DMS53 treated with DMSO at 0.1 percent for 48 hours (cell line): Measurements from ENCODE around the gene KRTAP2-1.
A peak's percentile ranks its signal among the peaks of the same experiment; 100 is the strongest.
"Not testable (repeated sequence)": the region's sequence is repeated elsewhere in the genome, so short reads cannot be mapped to it uniquely, and the experiment has no call there.

ENCODE experiments used
- DNase-seq: peaks from one replicate; lab custom pipeline; 2025; ENCODE audit not compliant: unreplicated experiment; lab: John Stamatoyannopoulos, UW

Gene KRTAP2-1

DNA sequence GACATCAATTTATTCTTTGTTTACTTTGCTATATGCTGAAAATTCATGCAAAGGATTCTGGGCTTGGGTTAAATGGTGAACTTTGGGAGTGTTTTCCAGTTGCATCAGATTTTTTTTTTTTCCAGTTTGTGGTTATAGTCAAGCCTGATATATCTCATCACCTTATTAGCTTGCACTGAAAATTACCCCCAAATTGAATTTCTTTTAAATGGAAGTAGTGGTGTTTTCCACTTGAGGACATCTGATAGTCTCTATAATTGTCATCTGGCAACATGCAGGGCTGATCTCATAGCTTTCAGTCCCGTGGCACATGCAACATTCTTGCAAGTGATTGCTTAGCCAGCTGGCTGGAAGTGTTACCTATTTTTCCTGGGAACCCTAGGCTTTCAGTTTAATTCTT, 33.5 kb downstream of the KRTAP2-1 start:
- DNase-seq, result no peak

DNA sequence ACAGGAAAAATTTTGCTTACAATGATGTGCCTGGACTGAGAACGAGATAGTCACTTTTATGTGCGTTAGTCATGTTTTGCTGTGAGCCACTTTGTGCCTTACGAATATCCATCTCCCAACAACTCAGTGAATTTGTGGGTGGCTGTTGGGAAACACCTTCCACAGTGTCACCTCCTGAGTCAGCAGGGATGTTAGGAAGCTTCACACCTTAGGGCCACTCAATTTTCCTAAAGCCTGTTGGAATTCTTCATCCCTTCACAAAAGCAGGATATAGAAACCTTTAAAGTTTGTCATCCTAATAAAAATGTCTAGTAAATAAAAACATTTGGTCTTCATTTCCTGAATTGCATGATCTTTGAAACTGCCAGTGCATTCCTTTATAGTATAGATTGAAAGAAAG, 33.9 kb downstream of the KRTAP2-1 start:
- no peak for DNase-seq

DNA sequence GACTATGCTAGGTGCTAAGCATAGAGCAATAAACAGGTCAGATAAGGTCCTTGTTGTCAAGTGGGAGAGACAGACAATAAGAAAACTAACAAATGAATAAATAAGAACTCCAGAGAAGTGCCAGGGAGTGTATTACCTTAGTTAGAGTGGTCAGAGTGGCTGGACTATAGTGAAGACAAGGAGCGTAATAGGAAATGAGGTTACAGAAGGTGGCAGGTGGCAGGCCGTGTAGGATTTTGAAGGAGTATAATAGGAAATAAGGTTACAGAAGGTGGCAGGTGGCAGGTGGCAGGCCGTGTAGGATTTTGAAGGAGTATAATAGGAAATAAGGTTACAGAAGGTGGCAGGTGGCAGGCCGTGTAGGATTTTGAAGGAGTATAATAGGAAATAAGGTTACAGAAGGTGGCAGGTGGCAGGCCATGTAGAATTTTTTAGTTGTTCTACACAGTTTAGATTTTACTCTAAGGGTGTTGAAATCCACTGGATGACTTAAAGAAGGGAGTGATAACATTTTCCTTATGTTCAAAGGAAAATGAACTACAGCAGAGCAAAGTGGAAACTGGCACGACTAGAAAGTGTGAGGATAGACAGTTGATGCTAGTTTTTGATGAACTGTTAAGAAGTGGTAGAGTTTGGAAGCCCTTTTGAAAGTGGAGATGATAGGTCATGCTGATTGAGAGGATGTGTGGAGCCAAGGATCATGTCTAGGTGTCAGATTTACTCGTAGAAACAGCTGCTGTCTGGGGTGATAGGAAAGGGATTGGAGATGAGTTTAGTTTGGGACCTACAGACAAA, 34.6 kb downstream of the KRTAP2-1 start:
- peak; percentile 19 for DNase-seq

DNA sequence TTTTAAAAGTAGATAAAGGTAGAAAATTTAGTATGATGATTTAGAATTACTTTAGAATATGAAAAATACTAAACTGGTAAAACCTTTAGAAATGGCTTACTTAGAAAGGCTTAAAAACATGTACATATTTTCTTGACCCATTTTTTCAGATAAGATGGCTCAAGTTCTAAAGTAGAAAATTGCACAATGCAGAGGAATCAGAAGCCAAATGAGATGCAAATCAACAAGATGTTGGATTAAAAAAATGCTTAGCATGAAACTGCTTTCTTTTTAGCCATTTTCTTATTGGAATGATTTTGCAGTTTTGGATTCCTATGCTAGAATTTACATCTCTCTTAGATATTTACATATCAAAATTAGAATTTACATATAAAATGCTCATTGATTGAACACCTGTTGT, 36.7 kb downstream of the KRTAP2-1 start:
- no peak for DNase-seq

DNA sequence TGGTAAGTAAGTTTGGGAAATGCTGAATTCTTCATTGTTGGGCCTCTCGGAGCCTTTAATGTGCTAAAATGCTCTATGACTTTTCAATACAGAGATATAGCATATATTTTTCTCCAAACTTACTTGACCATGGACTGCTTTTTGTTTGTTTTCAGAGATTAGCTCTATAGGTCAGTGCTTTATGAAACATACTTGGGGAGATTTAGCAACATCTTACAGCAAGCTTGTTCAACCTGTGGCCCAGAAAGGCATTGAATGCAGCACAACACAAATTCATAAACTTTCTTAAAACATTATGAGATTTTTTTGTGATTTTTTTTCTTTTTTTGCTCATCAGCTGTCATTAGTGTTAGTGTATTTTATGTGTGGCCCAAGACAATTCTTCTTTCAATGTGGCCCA, 37.2 kb downstream of the KRTAP2-1 start:
- no peak for DNase-seq

DNA sequence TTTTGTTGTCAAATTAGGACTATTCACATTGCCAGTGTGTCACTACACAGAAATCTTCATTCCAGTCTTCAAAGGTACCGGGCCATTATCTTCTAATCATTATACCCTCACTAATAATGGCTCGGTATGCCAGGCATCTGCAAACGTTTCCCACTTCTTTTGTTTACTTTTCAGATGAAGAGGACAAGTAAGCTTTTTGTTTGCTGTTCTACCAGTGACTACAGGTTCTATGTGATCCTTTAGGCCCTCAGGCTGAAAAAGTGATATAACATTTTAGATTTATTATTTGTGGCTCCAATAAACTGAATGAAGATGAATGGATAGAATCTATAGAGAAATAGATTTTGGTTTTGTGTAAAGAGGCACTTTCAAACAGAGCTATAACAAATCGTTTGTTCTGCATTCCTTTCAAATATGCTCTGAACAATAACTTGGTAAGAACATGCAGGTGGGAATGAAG, 37.8 kb downstream of the KRTAP2-1 start:
- peak; percentile 54 for DNase-seq

DNA sequence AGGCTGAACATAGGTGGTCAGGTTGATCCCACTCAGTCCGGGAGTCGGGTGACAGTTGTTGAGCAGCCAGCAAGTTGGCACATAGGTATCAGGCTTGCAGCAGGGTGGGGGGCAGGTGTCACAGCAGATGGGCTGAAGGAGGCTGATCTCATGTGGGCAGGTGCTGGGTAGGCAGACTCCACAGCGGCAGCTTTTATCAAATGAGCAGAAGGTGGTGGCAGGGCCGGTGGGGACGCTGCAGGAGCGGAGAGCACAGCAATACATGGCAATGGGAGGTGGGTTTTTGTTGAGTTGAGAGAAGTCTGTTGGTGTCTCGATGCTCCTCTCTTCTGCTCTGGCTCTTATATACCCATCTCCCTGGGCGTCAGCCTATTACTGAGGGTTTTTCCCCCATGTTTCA, 38.3 kb downstream of the KRTAP2-1 start, which contains the start of gene KRTAP3-1:
Gene KRTAP3-1 (minus strand): TSS at position 318 of the 400 bp plus-strand sequence. CDS start 54 bp downstream, at position 264.
- DNase-seq, result peak; percentile 60

DNA sequence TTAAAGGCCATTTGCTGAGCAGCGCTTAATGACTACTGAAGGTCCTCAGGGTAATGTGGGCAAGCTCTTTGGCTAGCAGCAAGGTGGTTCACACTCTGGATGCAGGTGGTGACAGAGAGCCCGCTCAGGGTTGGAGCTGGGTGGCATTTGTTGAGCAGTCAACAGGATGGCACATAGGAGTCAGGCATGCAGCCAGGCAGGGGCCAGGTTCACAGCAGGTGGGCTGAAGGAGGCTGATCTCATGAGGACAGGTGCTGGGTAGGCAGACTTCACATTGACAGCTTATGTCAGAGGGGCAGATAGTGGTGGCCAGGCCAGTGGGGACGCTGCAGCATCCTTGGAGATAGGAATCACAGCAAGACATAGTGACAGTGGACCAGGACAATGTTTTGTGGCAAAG, 42.7 kb downstream of the KRTAP2-1 start:
- no peak for DNase-seq

DNA sequence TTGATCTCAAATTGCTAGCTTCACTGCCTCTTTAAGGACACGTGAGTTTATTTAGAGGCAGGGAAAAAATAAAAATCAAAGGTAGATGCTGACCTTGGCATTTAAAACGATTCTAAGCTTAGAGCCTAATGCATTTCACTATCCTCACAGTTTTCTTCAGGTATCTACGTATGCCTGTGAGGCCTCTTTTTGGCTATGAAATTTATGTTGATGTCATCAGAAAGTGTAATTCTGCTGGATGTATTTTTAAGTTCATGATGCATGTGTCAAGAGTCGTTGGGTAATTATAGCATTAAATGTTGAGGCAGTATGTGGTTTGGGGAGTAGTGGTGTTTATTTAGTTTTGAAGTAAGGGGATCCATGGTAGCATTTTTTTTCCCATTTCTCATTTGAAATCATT, 43.2 kb downstream of the KRTAP2-1 start:
- DNase-seq, result no peak

DNA sequence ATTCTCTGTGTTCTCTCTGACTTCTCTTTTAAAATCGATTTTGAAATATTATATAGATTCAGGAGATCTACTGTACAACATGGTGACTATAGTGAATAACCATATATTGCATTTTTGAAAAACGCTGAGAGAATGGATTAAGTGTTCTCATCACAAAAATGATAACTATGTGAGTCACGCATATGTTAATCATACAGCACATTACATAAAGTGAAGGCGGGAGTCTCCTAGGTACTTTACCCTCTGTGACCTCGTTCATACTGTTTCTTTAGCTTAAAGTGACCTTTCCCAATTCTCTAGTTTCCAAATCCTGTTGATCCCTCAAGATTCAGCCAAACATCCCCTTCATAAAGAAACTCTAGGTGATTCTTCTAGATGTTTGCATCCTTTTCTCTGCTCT, 44.3 kb downstream of the KRTAP2-1 start:
- no peak for DNase-seq

DNA sequence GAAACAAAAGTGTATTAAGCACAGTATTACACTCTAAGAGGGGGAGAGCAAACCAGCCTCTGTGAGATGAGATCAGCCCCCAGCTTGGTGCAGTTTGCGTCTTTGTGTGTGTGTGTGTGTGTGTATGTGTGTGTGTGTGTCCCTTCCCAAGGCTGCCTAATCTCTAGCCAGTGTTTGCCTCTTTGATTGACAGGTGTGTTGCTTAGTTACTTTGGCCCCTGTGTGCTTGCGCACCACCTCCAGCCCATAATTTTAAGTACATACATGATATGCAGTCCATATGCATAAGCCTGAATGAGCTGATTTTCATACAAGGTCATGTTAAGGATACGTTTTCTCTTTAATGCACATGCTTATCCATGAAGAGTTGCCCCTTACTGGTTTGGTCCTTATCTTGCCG, 45.3 kb downstream of the KRTAP2-1 start:
- no peak for DNase-seq

DNA sequence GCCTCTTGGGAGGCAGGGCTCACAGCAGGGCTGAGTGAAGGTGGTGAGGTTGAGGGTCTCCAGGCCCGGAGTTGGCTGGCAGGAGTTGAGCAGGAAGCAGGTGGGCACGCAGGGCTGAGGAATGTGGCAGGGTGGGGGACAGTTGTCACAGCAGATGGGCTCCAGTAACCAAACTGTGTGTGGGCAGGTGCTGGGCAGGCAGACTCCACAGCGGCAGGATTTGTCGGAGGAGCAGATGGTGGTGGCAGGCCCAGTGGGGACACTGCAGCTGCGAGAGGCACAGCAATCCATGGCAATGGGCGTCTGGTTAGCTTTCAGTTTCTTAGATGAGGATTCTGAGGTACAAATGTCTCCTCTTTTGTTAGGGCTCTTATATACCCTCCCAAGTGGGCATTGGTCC, 47.6 kb downstream of the KRTAP2-1 start, which contains the start of gene KRTAP3-2:
Gene KRTAP3-2 (minus strand): TSS at position 344 of the 400 bp plus-strand sequence. CDS start 53 bp downstream, at position 291.
- DNase-seq, result not testable (repeated sequence)

DNA sequence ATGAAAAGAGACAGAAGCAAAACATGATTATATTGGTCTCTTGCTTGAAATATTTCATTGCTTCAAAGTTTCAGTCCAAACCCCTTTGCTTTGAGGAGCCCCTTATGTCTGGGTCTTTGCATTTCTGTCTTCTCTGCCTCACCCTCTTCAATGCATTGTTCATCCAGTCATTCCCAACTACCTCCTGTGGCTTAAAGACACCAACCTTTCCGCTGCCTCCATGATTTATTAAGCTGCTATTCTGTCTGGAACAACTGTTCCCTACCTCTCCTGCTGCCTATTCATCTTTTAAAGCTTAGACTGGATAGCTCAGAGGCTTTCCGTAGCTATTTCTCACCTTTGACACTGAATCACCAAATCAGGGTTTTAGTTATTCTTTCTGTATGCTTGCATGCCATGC, 49.8 kb downstream of the KRTAP2-1 start:
- DNase-seq, result no peak

DNA sequence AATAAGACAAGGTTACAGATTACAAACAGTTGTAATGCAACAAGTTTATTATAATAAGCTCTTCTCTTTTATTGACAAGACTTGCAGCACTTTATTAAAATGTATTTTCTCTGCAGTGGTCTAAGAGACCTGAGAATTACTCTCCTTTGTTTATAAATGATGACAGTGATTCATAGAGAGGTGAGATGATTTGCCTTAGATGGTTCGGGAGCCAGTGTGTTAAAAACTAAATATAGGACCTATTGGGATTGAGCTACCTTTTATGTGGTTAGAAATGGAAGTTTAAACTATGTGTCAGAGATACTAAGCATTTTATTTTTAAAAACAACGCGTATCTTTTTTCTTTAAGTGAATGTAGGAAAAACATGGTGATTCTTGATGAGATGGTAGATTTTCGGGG, 50.3 kb downstream of the KRTAP2-1 start:
- no peak for DNase-seq
